NCI-H82 treated with DMSO at 0.1 percent for 48 hours (cell line): Measurements from ENCODE around the gene TSPAN4.

Experiments
- DNase-seq: peaks from one replicate; lab custom pipeline; 2025; ENCODE audit not compliant: unreplicated experiment; lab: John Stamatoyannopoulos, UW

TSPAN4 gene

GRCh38 chr11:849104-849824 lies 6.6 kb downstream of the TSPAN4 start:
- peak; percentile 27 for DNase-seq

DNA sequence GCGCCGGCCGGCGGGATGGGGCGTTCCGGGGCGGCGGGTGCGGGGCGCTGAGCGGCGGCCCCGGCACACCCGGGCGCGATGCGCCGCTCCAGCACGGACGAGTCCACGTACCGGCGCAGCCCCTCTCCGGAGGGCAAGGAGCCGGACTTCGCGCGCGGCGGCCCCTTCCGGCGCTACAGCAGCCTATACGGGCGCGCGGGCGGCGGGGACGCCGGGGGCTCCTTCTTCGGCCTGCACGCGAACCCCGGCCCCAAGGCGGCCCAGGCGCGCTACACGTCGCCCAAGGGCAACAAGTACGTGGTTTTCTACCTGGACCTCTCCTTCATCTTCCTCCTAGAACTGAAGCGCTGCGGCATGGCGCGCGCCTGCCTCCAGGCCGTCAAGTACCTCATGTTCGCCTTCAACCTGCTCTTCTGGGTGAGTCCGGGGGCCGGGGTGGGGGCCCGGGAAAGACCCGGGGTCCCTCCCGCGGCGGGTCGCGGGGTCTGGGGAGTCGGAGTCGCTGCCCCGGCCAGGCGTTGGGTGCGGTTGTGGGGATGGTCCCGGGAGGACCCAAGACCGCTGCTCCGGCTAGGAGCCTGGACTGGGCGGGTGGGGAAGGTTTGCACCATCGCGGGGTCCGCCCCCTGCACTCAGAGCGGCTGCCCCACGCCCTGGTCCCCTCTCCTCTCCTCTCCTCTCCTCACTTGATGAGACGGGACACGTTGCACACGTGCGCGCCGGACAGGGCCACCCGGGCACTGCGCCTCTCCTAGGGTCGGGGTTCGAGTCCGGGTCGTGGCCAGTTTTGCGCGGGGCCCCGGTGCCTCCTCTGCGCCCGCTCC lies 7.5 kb downstream of the TSPAN4 start:
- no peak for DNase-seq

GRCh38 chr11:850775-851763 lies 8.4 kb downstream of the TSPAN4 start:
- no peak for DNase-seq

- DNase-seq, result no peak
Observed at GRCh38 chr11:852762-853161, 10.1 kb downstream of the TSPAN4 start.

GRCh38 chr11:853682-854448 lies 11.2 kb downstream of the TSPAN4 start:
- no peak for DNase-seq

GRCh38 chr11:854601-855329 lies 12.1 kb downstream of the TSPAN4 start:
- no peak for DNase-seq

- DNase-seq, result no peak
Observed at GRCh38 chr11:855330-855674, 12.7 kb downstream of the TSPAN4 start.

DNA sequence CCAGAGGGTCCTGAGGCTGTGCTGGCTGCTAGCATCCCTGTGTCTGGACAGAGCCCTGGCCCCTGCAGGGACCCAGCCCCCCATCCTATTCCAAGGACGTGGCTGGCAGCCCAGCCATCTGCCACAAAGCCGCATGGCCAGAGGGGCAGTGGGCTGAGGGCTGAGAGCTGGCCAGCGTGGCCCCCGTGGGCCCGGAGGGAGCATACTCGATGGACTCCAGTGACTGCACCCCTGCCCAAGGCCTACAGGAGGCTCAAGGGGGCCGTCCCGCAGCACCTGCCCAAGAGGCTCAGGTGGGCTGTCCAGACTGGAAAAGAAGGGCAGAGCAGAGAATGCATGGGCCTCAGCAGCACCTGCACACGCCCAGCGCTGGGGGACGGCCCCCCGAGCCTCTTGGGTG lies 13.1 kb downstream of the TSPAN4 start:
- DNase-seq, result no peak

GRCh38 chr11:856397-856796 lies 13.7 kb downstream of the TSPAN4 start:
- no peak for DNase-seq

DNA sequence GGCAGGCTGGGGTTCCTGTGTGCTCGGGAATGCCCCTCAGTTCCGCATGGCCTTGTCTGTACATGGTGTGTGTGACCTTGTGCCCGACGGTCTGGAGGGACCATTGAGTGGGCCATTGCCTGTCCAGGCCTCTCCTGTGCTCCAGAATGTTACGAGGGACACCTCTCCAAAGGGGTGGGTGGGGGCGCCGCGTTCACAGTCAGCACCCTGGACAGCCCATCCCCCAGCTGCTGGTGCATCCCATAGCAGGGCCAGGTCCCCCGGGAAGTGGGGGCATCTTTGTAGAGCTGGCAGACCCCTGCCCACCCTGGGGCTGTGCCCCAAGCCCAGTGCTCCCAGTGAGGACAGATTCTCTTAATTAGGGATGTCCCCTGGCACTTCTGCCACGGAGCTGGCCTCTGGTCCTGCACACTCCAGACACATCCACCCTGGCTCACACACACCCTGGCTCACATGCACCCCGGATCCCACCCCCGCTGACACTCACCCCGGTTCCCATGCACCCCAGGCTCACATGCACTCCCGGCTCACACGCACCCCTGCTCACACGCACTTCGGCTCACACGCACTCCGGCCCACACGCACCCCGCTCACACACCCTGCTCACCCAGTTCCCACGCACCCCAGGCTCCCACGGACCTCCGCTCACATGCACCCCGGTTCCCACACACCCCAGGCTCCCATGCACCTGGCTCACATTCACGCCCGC lies 15.6 kb downstream of the TSPAN4 start:
- DNase-seq, result no peak

GRCh38 chr11:858762-859339 lies 16.2 kb downstream of the TSPAN4 start:
- no peak for DNase-seq

- peak; percentile 24 for DNase-seq
Observed at GRCh38 chr11:859394-860131, 16.9 kb downstream of the TSPAN4 start.

DNA sequence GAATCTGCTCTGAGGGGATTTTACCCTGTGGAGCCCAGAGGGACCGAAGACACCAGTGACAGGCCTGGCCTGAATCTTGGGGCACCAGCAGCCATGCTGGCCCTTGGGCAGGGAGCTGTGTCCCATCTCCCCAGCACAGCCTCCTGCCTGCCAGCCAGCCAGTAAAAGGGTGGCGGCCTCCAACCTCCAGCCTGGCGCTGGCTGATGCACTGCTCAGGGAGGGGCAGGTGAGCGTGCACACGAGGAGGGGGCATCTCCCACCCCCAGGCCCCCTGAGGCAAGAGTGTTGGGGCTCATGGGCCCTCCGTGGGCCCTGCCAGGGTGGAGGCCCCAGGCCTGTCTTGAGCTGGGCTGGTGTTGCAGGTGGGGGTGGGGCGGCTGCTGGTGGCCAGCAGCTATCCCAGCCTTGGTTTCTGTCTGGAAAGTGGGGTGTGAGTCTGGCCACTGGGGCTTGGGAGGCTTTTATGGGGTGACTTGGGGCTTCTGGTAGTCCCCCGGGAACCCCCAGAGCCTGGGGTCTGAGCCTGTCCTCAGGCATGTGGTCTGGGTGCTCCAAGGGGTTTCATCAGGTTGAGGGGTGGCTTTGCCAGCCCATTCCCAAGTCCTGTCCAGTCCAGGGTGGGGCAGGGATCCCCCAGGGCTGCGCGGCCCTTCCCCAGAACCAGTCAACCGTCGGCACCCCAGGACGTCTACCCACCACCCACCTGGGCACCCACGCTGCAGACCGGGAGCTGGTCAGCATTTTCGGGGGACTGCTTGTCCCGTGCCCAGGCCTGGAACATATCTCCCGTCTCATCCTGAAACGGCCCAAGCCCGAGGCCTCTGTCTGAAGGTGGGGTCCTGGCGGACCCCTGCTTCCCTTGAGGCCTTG lies 17.8 kb downstream of the TSPAN4 start:
- DNase-seq, result no peak

GRCh38 chr11:861105-861479 lies 18.4 kb downstream of the TSPAN4 start:
- DNase-seq, result no peak

- DNase-seq, result peak; percentile 27
Observed at GRCh38 chr11:862081-862661, 19.5 kb downstream of the TSPAN4 start.

DNA sequence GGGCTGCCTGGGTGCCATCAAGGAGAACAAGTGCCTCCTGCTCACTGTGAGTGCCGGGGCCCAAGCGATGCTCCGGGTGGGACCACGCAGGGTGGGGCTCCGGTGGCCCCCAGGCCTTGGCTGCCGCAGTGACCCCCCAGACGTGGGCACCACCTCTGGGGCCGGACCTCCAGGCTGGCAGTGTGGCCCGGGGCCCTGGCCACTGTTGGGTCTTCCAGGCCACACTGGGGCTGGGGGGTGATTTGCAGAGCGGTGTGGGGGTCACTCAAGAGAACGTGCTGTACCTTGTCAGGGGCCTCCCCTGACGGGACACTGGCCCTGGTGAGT lies 20.0 kb downstream of the TSPAN4 start:
- DNase-seq, result no peak
